HG02623 (cell line): Measurements from ENCODE around the gene MACROD2.

Experiments used
- ATAC-seq: cut with Tn5 transposase; IDR thresholded peaks from one replicate; pipeline ENCODE4 v1.9.1; 2021; ENCODE audit warnings: moderate library complexity; ENCODE audit not compliant: unreplicated experiment

The MACROD2 gene

GRCh38 chr20:14632906-14633305, 637.6 kb downstream of the MACROD2 start:
- ATAC-seq, result no peak

GRCh38 chr20:14633507-14633906, 638.2 kb downstream of the MACROD2 start:
- no peak for ATAC-seq

- no peak for ATAC-seq
Measured at GRCh38 chr20:14634665-14635064, 639.3 kb downstream of the MACROD2 start.

GRCh38 chr20:14637441-14637840, 642.1 kb downstream of the MACROD2 start:
- no peak for ATAC-seq

- no peak for ATAC-seq
Measured at GRCh38 chr20:14643146-14643545, 647.8 kb downstream of the MACROD2 start.

- ATAC-seq, result no peak
Measured at GRCh38 chr20:14643556-14643955, 648.2 kb downstream of the MACROD2 start.

GRCh38 chr20:14644306-14645097, 649.2 kb downstream of the MACROD2 start:
- no peak for ATAC-seq

- no peak for ATAC-seq
Measured at GRCh38 chr20:14647016-14647415, 651.7 kb downstream of the MACROD2 start.

GRCh38 chr20:14649662-14650061, 654.3 kb downstream of the MACROD2 start:
- no peak for ATAC-seq

- ATAC-seq, result no peak
Measured at GRCh38 chr20:14657266-14658005, 662.1 kb downstream of the MACROD2 start.

- no peak for ATAC-seq
Measured at GRCh38 chr20:14664101-14664500, 668.8 kb downstream of the MACROD2 start.

- ATAC-seq, result no peak
Measured at GRCh38 chr20:14666696-14667095, 671.4 kb downstream of the MACROD2 start.

- ATAC-seq, result no peak
Measured at GRCh38 chr20:14667226-14667625, 671.9 kb downstream of the MACROD2 start.

- no peak for ATAC-seq
Measured at GRCh38 chr20:14672066-14672465, 676.8 kb downstream of the MACROD2 start.

GRCh38 chr20:14673164-14673563, 677.8 kb downstream of the MACROD2 start:
- ATAC-seq, result no peak

- ATAC-seq, result no peak
Measured at GRCh38 chr20:14677455-14677854, 682.1 kb downstream of the MACROD2 start.

GRCh38 chr20:14685183-14685582, 689.9 kb downstream of the MACROD2 start:
- ATAC-seq, result no peak

GRCh38 chr20:14687313-14687712, 692.0 kb downstream of the MACROD2 start:
- no peak for ATAC-seq

- ATAC-seq, result no peak
Measured at GRCh38 chr20:14688005-14688404, 692.7 kb downstream of the MACROD2 start.

GRCh38 chr20:14691994-14692393, 696.7 kb downstream of the MACROD2 start:
- no peak for ATAC-seq

- ATAC-seq, result no peak
Measured at GRCh38 chr20:14696478-14696877, 701.2 kb downstream of the MACROD2 start.

- no peak for ATAC-seq
Measured at GRCh38 chr20:14696937-14697336, 701.6 kb downstream of the MACROD2 start.
